Thoracic aorta endothelial cell (primary cell): Measurements from ENCODE around the gene DMC1. TPM values are rescaled to one million over a fixed set of nuclear protein-coding genes. Genes with fewer than 3 reads are reported as not detected.

Experiments used
- total RNA-seq: library from RNA; depleted of rRNA; stranded (reverse); fragments of >200 nt; gene quantifications from 2 replicates; pipeline ENCODE4 v1.2.3, GENCODE V29; 2012

The DMC1 gene
- 4.1 and 4.2 TPM in 2 replicates for total RNA-seq

GRCh38 chr22:38569972-38570778, at the start of gene DMC1:
DMC1 (minus strand) TSS chr22:38570183; CDS start chr22:38568256, 1,927 bp downstream.

GRCh38 chr22:38506118-38506962, 63.6 kb downstream of the DMC1 start, which contains the start of gene DDX17:
DDX17 (minus strand) TSS chr22:38506311.

Other genes starting within 250 kb of the DMC1 start
- gene KCNJ4, start 115.0 kb downstream of the DMC1 start, total RNA-seq: not detected in 2 replicates
- 46.8 and 60.1 TPM in 2 replicates for gene KDELR3, start 102.1 kb downstream of the DMC1 start, total RNA-seq
- gene DDX17, start 63.9 kb downstream of the DMC1 start, total RNA-seq: 524 and 540 TPM in 2 replicates
- 1.1 and 1.5 TPM in 2 replicates for gene FAM227A, start 86.2 kb upstream of the DMC1 start, total RNA-seq
- 18.6 and 18.7 TPM in 2 replicates for gene CBY1, start 86.5 kb upstream of the DMC1 start, total RNA-seq
- gene TOMM22, start 111.8 kb upstream of the DMC1 start, total RNA-seq: 103 and 120 TPM in 2 replicates
- gene JOSD1, start 130.8 kb upstream of the DMC1 start, total RNA-seq: 70.9 and 79.0 TPM in 2 replicates
- 26.6 and 37.5 TPM in 2 replicates for gene GTPBP1, start 135.8 kb upstream of the DMC1 start, total RNA-seq
- gene SUN2, start 185.8 kb upstream of the DMC1 start, total RNA-seq: 101 and 126 TPM in 2 replicates
- gene DNAL4, start 224.0 kb upstream of the DMC1 start, total RNA-seq: 8.5 and 9.5 TPM in 2 replicates